Measurements from ENCODE around the gene ASTN1.
A peak's percentile ranks its signal among the peaks of the same experiment; 100 is the strongest.

ASTN1 gene

DNA sequence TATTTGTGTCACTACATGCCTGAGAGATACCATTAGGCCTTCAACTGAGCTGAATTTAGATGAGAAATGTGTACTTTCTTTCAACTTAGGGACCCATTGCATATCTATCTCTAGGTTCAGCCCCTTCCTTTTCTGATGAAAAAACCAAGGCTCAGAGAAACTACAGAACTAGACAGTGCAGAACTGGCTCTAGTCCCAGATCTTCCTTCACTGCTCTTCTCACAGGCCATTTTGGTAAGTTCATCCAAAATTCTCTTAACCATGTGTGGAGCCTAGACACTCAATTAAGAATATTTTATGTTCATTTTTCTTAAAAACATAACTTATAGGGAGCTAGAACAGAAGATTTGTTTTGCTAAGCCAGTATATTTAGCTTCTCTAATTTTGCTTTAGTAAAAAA, 128.9 kb downstream of the ASTN1 start:
- no peak for DNase-seq (ENCODE audit: low spot score)

DNA sequence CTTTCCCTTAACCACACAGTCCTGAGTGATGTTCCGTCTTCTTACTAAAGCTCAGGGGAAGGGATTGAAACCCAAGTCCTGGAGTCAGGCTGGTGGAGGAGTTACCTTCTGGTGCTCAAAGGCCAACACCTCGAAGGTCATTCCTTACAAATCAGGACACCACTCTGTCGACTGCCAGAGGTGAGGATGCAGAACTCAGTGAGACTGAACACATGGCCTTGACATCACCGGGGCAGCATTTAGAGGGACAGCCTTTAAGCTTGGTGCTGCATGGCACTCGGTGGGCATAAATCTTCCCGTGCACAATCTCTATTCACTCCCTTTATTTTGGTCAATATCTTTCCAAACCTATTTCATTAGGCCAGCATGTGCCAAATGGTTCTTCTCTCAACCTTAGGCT, 130.9 kb downstream of the ASTN1 start:
- DNase-seq (ENCODE audit: low spot score): no peak

DNA sequence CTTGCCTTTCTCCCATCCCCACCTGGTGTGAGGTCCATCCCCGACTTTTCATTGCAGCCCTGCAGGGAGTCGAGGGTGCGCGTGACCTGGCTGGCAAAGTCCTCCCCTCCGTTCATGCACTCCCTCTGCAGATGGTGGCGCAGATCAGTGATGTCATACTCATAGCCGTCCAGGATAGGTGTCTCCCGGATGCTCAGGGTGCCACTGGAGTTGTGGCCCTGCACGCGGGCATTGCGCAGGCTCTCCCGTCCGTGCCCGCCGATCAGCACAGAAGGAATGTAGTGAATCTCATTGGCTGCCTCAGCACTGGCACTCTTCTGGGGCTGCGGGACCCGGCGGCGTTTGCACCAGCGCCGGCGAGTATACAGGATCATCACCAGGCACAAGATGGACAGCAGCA, 132.1 kb downstream of the ASTN1 start:
- DNase-seq (ENCODE audit: low spot score): peak; percentile 27

DNA sequence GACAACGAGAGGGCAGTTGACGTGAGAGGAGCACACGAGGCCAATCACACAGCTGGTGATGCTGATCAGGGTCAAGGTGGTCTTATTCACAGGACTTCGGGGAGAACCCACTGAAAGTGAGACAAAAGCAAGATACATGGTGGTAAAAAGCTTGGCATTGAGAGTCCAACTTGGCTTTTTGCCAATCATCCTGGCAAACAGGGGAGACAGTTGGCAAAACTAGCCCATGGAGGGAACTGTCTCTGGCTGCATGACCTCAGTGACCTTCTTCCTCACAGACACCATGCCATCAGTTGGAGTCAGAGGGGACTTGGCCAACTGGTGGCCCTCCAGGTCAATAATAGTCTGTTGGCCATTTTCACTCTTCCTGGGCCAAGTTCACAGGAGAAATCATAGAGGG, 139.9 kb downstream of the ASTN1 start:
- no peak for DNase-seq (ENCODE audit: low spot score)

DNA sequence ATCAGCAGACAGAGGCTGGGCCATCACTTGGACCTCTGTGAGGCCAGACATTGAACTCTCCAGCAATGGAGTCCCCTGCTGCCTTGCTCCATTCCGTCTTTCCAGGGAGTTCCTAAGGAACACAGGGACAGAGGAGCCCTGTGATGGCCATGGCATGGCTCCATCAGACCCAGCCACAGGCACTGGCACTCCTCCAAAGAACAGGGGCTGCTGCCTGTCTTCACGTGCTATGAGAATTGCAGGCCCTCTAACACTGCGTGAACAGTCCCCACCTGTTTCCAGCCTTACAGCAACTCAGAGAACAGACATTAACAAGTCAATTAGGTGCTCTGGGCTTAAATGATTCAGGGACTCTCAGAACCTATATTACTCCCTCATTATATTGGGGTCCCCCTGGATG, 140.8 kb downstream of the ASTN1 start:
- peak; percentile 1 for DNase-seq (ENCODE audit: low spot score)

DNA sequence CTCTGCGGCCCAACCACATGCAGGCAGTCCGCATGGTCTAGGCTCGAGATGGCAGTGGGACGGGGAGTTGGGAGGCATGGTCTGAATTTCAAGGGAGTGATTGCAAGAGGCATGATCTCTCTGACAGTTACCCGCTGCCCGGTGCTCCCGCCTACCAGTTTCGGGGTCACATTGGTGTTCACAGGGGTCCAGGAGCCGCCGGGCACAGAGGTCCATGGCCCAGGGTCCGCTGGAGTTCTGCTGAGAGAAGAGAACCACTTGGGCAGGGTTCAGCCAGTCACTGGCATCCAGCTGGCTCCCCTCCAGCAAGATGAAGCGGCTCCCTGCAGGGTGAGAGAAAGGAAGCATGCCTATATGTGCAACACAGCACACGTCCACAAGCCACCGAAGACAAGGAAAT, 141.3 kb downstream of the ASTN1 start:
- no peak for DNase-seq (ENCODE audit: low spot score)

DNA sequence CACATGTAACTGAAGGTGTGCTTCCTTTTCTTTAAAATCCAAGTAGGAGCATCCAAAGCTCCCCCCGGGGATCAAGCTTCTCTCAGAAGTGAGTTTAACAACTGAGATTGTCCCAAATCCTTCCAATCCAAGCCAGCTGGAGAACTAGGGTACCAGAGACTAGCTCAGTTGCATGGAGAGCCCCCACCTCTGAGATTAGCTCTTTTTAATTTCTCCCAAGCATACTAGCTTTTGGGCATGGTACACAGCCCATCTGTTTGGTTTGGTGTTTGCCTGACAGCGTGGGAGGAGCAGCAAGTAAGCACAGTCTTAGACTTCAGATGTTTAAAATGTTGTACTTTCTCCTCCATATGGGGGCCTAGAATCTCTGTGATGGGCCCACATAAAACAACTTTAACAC, 142.8 kb downstream of the ASTN1 start:
- no peak for DNase-seq (ENCODE audit: low spot score)

DNA sequence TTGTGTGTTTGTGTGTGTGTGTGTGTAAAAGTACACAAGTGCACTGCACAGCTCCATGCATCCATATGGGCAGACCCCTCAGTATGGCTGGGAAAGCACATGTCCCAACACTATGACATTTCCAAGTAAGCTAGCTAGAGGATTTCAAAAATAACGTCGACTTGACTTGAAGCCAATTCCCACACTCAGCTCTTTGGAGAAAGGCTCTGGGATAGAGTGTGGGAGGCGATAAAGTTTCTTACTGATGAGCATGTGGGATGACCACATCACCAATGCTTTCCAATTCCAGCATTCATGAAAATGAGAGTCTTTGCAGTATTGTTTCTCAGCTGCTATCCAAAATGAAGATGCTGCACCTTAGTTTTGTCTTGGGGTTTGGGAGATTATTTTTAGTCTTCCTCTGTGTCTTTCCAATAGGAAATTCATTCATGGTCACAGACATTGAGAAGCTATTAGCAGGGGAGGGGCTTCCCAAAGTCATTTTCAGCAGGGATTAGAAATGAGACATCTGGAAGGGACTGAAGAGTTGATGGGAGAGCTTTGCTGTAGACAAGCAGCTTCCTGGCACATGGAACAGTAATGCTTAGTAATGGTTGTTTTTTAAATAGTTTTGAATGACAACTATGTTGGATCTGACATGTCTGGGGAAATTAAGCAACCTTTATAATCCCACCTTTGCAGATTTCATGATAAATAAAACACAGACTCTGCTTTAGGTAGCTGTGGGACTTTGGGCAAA, 143.5 kb downstream of the ASTN1 start:
- DNase-seq (ENCODE audit: low spot score): no peak

DNA sequence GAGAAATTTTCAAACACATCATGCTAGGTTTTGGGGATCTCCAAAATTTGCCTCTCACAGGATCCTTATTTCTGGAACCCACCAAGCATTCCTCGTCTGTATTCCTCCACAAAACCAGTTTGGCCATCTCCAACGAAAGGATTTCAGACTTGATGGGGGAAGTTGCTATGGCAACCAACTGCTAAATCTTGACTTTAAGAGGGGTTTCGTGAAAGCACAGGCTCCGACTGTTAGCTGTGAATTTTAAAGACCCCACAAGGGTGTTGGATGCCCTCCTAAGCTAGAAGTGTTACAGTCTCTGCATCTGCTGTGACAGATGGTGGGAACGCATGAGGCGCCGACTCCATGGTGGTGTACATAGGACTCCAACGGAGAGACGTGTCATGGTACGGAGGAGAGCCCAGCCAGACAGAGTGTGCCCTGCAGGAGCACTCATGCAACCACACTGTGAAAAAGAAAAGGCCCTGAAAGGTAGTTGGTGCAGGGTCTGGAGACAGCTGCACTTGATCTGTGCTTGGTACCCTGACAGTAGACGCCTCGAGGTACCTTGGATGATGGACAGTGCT, 147.1 kb downstream of the ASTN1 start:
- DNase-seq (ENCODE audit: low spot score): no peak

DNA sequence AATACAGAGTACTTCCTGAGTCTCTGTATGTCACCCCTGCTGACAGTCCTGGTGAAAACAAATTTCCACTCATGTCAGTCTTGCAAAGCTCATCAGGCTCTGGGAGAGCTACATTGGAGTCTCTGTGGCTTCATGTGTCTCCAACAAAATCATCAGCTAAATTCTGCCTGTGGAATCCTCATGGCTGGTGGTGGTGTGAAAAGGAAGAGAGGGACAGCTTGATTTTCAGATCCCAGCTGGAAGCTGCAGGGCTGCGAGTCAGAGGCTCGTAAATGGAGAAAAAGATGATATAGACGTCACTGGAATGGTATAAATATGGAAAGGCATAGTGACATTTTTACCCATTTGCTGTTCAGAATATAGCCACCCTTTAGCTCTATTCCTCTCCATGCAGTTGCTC, 150.2 kb downstream of the ASTN1 start:
- DNase-seq (ENCODE audit: low spot score): no peak

DNA sequence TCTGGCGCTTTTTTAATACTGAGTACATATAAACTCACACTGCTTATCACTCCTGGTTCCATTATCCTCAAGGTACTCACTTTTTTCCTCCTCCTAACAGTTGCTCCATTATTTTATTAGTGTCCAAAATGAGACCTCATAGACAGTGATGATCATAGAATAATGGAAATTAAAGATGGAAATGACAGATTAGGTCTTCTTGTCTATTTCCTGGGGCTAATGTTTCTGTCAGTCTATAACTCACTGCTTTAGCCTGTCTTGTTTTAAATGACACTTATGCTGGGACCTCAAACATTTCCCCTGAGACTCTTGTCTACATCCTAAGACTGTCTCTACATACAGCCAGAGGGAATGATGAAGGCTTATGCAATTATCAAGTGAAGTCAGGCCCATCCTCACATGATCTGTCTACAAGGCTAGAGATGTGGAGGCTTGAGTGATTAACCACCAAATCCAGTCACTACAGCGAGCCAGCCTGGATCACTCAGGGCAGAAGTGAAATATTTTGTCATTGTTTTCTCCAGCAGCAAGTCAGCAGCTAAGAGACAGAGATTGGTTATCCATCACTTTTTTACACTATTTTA, 152.1 kb downstream of the ASTN1 start:
- no peak for DNase-seq (ENCODE audit: low spot score)

DNA sequence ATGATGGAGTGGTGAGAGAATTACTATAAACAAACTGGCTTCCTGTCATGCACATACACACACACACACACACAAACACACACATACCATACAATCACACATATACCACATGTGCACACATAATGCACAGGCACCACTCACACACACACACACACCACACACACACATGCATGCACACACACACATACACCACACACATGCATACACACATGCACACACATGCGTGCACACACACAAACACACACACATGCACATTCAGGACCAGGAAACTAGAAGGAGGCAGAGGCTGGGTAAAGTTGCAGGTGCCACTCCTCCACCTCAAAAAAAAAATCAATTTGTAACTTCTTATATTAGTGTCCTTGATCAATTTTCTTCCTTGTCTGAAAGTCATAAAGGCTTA, 153.0 kb downstream of the ASTN1 start:
- DNase-seq (ENCODE audit: low spot score): no peak

DNA sequence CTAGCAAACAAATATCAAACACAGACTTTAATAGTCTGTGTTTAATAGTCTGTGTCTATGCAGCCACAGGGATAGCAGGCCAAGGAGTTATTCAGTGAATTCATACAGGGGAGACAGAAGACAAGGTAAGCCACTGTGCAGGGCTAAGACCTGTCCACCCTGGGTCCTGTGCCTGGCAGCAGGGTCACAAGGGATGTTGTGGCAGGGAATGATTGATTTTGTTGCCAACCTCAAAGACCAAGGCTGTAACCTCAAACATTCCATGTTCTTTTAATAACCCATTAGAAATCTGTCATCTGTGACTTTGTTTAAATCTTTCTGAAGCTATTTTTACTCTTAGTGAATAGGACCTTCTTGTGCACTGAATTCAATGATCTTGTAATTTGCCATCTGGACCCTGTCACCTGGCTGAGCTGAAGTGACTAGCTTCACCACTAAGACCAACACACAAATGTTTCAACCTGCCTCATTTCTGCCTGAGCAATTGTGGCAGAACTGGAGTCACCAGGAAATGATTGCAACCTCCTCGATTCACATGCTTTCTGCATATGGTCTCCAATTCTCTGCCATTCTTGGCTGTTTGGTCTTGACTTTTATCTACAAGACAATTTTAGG, 154.2 kb downstream of the ASTN1 start:
- no peak for DNase-seq (ENCODE audit: low spot score)

DNA sequence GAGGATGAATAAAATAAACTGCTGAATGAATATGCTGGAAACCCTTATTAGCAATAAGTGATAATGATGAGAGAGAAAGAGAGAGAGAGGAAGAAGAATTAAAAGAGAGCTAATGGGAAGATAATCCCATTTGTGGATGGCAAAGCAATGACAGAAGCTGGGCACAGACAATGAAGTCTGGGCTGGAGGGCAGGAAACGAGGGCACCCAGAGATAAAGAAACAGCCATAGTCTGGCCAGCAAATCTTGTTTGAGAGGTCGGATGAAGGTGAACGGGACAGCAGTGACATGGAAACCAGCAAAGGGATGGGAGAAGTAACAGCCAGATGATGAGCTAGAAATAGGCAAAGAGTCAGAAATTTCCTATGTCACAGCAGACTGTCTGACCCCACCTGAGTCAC, 155.9 kb downstream of the ASTN1 start:
- no peak for DNase-seq (ENCODE audit: low spot score)

DNA sequence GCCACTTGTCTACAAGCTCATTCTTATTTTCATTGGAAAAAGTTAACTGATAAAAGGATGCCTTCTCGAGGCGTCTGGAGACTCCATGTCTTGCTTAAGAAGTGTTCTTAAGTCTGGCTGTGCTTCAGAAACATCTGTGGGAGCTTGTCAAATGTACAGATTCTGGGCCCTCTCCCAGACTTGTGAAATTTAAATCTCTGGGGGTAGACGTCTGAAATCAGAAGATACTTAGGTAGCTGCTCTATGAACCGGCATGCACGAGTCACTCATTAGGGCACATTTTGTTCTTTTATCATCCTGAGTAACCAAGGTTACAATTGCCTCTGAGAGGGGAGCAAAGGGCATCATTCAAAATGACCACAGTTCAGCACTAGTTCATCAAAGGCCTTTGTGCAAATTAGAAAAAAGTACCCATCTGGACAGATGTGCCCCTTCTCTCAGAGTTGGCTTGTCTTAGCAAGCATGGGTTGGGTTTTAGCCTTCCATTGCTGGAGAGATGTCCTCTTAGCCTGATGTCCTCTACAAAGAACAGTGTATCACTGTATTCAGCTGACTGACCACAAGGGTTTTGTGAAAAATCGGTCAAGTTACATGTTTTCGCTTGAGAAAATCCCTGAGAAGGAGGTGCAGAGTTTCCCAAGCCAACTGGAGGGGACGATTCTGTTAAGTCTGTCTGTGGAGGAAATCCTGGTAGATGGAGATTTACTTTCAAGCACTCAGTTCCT, 156.9 kb downstream of the ASTN1 start:
- no peak for DNase-seq (ENCODE audit: low spot score)

DNA sequence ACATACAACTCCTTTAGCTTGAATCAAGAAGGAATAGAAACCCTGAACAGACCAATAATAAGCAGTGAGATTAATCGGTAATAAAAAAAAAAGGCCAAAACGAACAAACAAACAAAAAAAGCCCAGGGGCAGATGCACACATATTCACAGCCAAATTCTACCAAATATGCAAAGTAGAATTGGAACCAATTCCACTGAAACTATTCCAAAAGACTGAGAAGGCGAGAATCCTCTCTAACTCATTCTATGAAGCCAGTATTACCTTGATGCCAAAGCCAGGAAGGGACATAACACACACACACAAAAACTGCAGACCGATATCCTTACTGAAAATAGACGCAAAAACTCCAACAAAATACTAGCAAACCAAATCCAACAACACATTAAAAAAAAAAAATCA, 161.6 kb downstream of the ASTN1 start:
- no peak for DNase-seq (ENCODE audit: low spot score)

DNA sequence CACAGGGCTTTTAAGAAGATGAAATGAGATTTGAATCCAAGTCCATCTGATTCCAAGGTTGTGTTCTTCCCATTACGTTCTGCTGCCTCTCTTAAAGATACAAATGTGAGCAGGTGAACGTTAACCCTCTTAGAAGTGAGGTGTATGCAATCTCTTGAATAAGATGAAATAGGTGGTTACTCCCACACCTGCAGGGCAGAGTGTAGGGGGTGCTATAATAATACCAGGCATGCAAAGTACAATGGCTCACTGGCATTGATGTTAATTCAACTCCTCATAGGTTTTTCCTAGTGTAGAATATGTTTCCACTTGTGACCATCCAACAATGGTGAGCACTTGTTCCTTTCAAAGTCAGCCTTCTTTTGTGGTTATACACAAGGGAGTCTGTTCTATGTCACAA, 163.0 kb downstream of the ASTN1 start:
- no peak for DNase-seq (ENCODE audit: low spot score)

DNA sequence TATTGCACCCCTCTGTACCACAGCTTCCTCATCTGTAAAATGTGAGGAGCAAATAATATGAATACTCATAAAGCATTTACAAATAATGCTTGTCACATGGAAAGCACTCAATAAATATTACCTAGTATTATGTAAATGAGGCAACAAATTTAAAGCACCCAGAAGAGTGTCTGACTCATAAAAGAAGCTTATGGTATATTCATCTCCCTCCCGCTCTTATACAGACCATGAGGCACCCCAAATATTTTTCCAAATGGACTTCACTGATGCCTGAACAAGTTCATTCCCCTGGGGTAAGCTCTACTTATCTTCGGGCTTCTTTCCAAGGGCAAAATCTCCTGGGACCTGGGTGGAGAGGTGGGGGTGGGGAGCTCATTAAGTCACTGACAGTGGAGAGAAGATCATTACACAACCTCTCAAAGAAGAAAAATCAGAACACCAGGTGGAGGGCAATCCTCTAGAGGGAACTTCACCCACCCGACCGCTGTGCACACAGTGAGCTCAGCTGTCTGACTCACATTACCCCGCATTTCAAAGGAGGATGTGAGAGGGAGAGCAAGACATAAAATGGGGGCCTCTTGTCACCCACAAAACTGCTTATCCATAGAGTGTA, 166.2 kb downstream of the ASTN1 start:
- DNase-seq (ENCODE audit: low spot score): no peak

DNA sequence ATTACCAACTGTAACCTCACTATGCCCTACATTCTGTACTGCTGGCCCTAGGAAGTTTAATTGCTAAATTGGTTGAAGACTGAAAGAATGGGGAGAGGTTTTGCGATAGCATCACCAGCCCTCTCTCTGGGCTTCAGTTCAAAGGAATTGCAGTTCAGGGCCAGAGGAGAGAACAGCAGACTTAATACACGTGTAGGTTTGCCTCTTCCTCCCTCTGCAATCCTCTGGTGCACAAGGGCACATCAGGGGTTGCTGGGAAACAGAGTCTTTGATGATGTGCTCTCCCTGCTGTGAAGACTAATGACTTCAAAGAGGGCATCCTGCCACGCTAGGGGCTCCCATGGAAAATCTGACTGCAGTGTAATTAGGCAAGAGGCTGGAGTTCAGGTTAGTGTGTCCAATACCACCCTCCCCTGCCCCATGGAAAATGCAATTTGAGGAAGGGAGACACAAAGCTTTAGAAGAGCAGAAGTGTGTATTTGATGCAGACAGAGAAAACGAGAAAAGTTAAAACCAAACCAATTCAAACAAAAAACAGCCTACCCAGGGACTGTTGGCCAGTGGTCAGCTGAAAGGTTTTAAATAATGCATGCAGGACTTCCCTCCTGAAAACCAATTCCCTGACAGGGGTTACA, 167.9 kb downstream of the ASTN1 start:
- DNase-seq (ENCODE audit: low spot score): peak; percentile 79

DNA sequence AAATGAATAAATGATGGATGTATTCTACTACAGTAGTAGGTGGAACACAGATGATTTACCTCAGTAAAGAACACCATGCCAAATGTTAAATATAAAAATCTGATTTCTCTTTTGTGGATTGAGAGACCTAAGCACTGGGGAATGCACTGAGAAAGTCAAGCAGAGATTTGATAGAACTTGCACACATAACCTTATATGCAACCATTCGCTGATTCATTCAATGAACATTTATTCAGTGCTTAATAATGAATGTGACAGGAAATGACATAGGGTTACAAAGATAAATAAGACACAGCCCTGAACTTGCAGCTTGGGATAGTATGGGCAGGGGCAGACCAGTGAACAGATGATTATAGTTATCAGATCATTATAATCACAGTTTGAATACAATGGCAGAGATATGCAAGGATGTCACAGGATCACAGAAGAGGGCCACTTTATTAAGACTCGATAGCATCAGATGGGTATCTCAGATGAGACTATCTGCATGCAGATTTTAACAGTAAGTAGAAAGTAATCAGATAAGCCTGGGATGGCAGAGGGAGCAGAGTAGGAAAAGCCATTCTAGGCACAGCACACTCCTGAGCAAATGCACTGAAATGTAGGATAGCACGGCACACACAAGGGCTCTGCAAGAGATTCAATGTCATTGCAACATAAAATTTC, 169.4 kb downstream of the ASTN1 start:
- no peak for DNase-seq (ENCODE audit: low spot score)

DNA sequence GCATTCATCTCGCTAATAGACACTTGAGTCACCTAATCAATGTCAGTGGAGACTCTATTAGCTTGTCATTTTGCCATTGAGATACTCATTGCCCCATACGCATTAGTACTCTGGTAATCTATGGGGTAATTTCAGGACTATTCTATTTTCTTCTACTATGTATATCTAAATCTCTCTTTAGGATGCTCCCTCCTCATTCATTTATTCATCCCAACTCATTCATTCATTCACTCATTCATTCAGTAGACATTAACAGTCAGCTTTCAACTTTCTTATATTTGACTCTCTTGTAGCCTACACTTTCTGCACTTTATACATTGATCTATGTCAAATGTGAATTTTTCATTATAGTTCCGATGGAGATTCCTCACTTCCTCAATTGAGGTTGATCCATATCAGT, 170.9 kb downstream of the ASTN1 start:
- DNase-seq (ENCODE audit: low spot score): no peak

Data from ecto neural progenitor cell (in vitro differentiated cells).